ENCODE measurements around the gene VSTM4.

DNA sequence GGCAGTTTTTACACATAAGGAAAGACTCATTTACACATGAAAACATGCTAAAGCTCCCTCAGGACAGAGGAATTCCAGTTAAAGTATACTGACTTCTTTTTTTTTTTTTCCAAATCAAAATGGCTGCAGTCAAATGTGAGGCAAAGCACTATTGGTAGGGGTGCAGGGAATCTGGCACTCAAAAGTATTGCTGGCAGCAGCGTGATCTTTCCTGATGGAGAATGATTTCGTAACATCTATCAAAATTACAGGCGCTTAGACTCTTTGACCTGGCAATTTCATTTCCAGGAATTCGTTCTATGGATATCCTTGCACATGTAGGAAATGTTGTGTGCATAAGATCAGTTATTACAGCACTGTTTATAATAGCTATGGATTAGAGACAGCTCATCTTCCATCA is 65.7 kb downstream of the VSTM4 start:
- TF ChIP-seq, protein P1, sequence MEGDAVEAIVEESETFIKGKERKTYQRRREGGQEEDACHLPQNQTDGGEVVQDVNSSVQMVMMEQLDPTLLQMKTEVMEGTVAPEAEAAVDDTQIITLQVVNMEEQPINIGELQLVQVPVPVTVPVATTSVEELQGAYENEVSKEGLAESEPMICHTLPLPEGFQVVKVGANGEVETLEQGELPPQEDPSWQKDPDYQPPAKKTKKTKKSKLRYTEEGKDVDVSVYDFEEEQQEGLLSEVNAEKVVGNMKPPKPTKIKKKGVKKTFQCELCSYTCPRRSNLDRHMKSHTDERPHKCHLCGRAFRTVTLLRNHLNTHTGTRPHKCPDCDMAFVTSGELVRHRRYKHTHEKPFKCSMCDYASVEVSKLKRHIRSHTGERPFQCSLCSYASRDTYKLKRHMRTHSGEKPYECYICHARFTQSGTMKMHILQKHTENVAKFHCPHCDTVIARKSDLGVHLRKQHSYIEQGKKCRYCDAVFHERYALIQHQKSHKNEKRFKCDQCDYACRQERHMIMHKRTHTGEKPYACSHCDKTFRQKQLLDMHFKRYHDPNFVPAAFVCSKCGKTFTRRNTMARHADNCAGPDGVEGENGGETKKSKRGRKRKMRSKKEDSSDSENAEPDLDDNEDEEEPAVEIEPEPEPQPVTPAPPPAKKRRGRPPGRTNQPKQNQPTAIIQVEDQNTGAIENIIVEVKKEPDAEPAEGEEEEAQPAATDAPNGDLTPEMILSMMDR (IDR thresholded peaks at IDR 0.05): no peak
- no peak for TF ChIP-seq POLR2AphosphoS5 (IDR thresholded peaks at IDR 0.05; ENCODE audit: low read depth, low read length)
